HG03045 (cell line): ENCODE results near the gene PCBP3.

Source experiments
- ATAC-seq: cut with Tn5 transposase; IDR thresholded peaks from one replicate; pipeline ENCODE4 v1.9.1; 2021; ENCODE audit warnings: mild to moderate bottlenecking, moderate library complexity; ENCODE audit not compliant: unreplicated experiment

Gene PCBP3

GRCh38 chr21:45900034-45900868, 256.7 kb downstream of the PCBP3 start:
- ATAC-seq = no peak

- ATAC-seq = no peak
These were observed 257.7 kb downstream of the PCBP3 start for GRCh38 chr21:45901061-45901690.

- ATAC-seq = no peak
These were observed 258.9 kb downstream of the PCBP3 start for GRCh38 chr21:45902292-45902995.

GRCh38 chr21:45905196-45905595, 261.7 kb downstream of the PCBP3 start:
- no peak for ATAC-seq

- no peak for ATAC-seq
These were observed 262.8 kb downstream of the PCBP3 start for GRCh38 chr21:45906196-45906805.

GRCh38 chr21:45906859-45907258, 263.3 kb downstream of the PCBP3 start:
- no peak for ATAC-seq

- ATAC-seq = no peak
These were observed 265.2 kb downstream of the PCBP3 start for GRCh38 chr21:45908536-45909237.

- no peak for ATAC-seq
These were observed 265.9 kb downstream of the PCBP3 start for GRCh38 chr21:45909238-45909988.

GRCh38 chr21:45910155-45910547, 266.6 kb downstream of the PCBP3 start:
- ATAC-seq = no peak

GRCh38 chr21:45910548-45911221, 267.2 kb downstream of the PCBP3 start:
- ATAC-seq = no peak

- ATAC-seq = no peak
These were observed 268.3 kb downstream of the PCBP3 start for GRCh38 chr21:45911806-45912325.

GRCh38 chr21:45912611-45913417, 269.3 kb downstream of the PCBP3 start:
- ATAC-seq = no peak

GRCh38 chr21:45913418-45913765, 269.9 kb downstream of the PCBP3 start:
- no peak for ATAC-seq

- no peak for ATAC-seq
These were observed 270.4 kb downstream of the PCBP3 start for GRCh38 chr21:45913886-45914285.

- no peak for ATAC-seq
These were observed 270.9 kb downstream of the PCBP3 start for GRCh38 chr21:45914321-45914845.

GRCh38 chr21:45916011-45916840, 272.7 kb downstream of the PCBP3 start:
- no peak for ATAC-seq

- no peak for ATAC-seq
These were observed 273.7 kb downstream of the PCBP3 start for GRCh38 chr21:45917241-45917640.
